ENCODE results near the gene AFP.

GRCh38 chr4:73436674-73437557 is 895 bp downstream of the AFP start:
- no peak for TF ChIP-seq SP1 (IDR thresholded peaks at IDR 0.05)
- no peak for TF ChIP-seq ZNF384 (IDR thresholded peaks at IDR 0.05)
- TF ChIP-seq HDGF (IDR thresholded peaks at IDR 0.05; ENCODE audit: borderline replicate concordance) = no peak
- no peak for TF ChIP-seq BHLHE40 (IDR thresholded peaks at IDR 0.05; ENCODE audit: borderline replicate concordance)

All from HEK293T (cell line).